Skeletal muscle satellite cell (primary cell): ENCODE measurements around the gene GPC3.
"Not testable (repeated sequence)": the region's sequence is repeated elsewhere in the genome, so short reads cannot be mapped to it uniquely, and the experiment has no call there.

Experiments used
- H3K27me3 ChIP-seq: 2 replicates; pipeline ENCODE4 v1.7.0; 2013; ENCODE audit warnings: low read length; ENCODE audit not compliant: control insufficient read depth, insufficient read depth
- H3K36me3 ChIP-seq: 2 replicates; pipeline ENCODE4 v1.7.0; 2013; ENCODE audit warnings: mild to moderate bottlenecking, control low read depth, low read length; ENCODE audit not compliant: insufficient read depth
- H3K4me1 ChIP-seq: 2 replicates; pipeline ENCODE4 v1.7.0; 2013; ENCODE audit warnings: low read length; ENCODE audit not compliant: control insufficient read depth, insufficient read depth
- H3K4me2 ChIP-seq: 2 replicates; pipeline ENCODE4 v1.7.0; 2013; ENCODE audit warnings: mild to moderate bottlenecking, low read length
- H3K4me3 ChIP-seq: 2 replicates; pipeline ENCODE4 v1.7.0; 2013; ENCODE audit warnings: low read length
- H3K9ac ChIP-seq: 2 replicates; pipeline ENCODE4 v1.7.0; 2013; ENCODE audit warnings: mild to moderate bottlenecking, low read depth, low read length, moderate library complexity
- H3K9me3 ChIP-seq: replicated peaks from 2 replicates; pipeline ENCODE4 v1.7.0; 2013; ENCODE audit warnings: mild to moderate bottlenecking, control low read depth, low read length

The GPC3 gene

GRCh38 chrX:133726642-133727041 is 258.8 kb downstream of the GPC3 start:
- peak overlapping the region; percentile 52 for H3K4me2 ChIP-seq
- no peaks in the 10 kb centered on the region for H3K9me3 ChIP-seq
- H3K4me1 ChIP-seq = peaks cover 14% of the 10 kb centered on the region
- peaks cover 1% of the 10 kb centered on the region for H3K27me3 ChIP-seq
- H3K36me3 ChIP-seq = no peaks in the 10 kb centered on the region
- H3K9ac ChIP-seq = no peak overlapping the region
- no peak overlapping the region for H3K4me3 ChIP-seq

- H3K36me3 ChIP-seq = no peaks in the 10 kb centered on the region
- H3K4me1 ChIP-seq = peaks cover 14% of the 10 kb centered on the region
- H3K4me3 ChIP-seq = no peak overlapping the region
- H3K9me3 ChIP-seq = no peaks in the 10 kb centered on the region
- H3K27me3 ChIP-seq = peaks cover 4% of the 10 kb centered on the region
- H3K9ac ChIP-seq = no peak overlapping the region
- peak overlapping the region; percentile 52 for H3K4me2 ChIP-seq
Observed at GRCh38 chrX:133726211-133726630, 259.2 kb downstream of the GPC3 start.

DNA sequence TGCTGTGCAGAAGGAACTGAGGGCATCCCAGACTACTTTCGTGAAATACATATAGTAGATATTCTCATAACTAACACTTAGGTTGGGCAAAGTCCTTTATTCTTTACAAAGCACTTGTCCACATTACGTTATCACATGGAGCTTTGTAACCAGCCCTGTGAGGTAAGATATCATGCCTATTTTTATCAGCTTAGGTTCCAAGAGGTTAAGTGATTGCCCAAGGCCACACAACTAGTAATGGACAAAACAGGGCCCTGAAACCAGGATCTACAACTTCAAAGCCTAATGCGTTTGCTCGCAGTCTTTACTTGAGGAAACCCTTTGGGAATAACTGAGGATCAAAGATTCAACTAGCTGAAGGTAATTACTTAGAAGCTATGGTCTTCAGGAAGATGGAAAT is 261.5 kb downstream of the GPC3 start:
- peaks cover 5% of the 10 kb centered on the region for H3K27me3 ChIP-seq
- no peak overlapping the region for H3K9ac ChIP-seq
- H3K4me3 ChIP-seq = no peak overlapping the region
- H3K36me3 ChIP-seq = no peaks in the 10 kb centered on the region
- H3K9me3 ChIP-seq = no peaks in the 10 kb centered on the region
- no peak overlapping the region for H3K4me2 ChIP-seq
- peaks cover 14% of the 10 kb centered on the region for H3K4me1 ChIP-seq

DNA sequence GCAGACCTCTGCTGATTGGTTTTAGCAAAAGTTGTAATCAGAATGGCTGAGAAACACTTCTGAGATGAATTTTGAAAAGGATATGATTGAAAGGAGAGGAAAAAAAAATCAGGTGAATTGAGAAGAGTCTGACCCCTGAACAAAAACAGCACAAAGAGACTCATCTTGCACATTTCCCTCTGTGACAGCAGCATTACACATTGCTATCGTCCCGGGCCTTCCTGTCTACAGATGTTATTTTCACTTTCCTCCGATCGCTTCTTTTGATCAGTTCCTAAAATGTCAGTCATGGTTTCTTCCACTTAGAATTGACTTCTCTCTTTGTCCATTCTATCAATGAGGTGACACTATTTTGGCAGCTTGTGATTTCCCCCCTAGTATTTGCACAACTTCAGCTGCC is 262.6 kb downstream of the GPC3 start:
- Histone ChIP-seq H3K9me3 (no peaks in the 10 kb centered on the region), H3K4me2 (no peak overlapping the region), H3K9ac (no peak overlapping the region), H3K4me1 (peaks cover 14% of the 10 kb centered on the region), H3K36me3 (no peaks in the 10 kb centered on the region), H3K27me3 (peaks cover 10% of the 10 kb centered on the region), H3K4me3 (no peak overlapping the region)

GRCh38 chrX:133720269-133720668 is 265.1 kb downstream of the GPC3 start:
- not testable (repeated sequence) for H3K4me3 ChIP-seq, H3K9ac ChIP-seq, H3K4me2 ChIP-seq, H3K9me3 ChIP-seq, H3K36me3 ChIP-seq, H3K27me3 ChIP-seq, H3K4me1 ChIP-seq

DNA sequence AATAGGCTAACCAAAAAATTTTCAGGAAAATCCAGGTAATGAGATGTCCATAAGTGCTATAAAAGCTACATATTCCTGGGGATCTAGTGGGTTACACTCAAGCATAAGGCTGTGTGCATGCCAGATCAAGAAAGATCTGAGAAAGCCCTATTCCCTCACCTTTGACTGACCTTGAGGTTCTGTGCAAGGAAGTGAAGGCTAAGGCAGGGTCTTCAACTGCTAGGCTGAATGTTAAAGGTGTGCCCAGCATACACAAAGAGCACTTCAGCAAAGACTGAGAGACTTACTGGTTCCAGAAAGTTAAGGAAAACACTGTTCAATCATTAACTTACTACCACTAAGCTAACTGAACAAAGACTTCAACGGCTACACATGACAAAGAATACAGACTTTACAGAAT is 269.7 kb downstream of the GPC3 start:
- no peak overlapping the region for H3K4me3 ChIP-seq
- no peak overlapping the region for H3K9ac ChIP-seq
- peaks cover 11% of the 10 kb centered on the region for H3K27me3 ChIP-seq
- no peaks in the 10 kb centered on the region for H3K4me1 ChIP-seq
- H3K4me2 ChIP-seq = no peak overlapping the region
- no peaks in the 10 kb centered on the region for H3K9me3 ChIP-seq
- no peaks in the 10 kb centered on the region for H3K36me3 ChIP-seq

DNA sequence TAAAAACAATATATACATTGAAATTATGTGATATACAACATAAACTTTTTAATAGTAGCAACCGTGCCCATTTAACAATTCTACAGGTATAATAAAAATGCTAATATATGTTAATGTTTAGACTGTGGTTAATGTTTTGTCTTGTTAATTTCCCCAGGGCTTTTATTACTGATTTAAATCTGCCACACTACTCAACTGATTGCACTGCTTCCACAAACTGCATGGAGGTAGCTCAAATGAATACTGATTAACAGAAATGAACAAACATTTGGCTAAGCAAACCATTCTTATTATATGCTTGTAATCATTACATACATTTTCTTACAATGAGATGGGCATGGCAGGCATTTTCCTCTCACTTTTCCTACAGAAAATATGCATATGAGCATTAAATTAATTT is 275.9 kb downstream of the GPC3 start:
- Histone ChIP-seq H3K36me3 (no peaks in the 10 kb centered on the region), H3K9ac (no peak overlapping the region), H3K27me3 (peaks cover 8% of the 10 kb centered on the region), H3K4me3 (no peak overlapping the region), H3K4me1 (no peaks in the 10 kb centered on the region), H3K9me3 (no peaks in the 10 kb centered on the region), H3K4me2 (no peak overlapping the region)

DNA sequence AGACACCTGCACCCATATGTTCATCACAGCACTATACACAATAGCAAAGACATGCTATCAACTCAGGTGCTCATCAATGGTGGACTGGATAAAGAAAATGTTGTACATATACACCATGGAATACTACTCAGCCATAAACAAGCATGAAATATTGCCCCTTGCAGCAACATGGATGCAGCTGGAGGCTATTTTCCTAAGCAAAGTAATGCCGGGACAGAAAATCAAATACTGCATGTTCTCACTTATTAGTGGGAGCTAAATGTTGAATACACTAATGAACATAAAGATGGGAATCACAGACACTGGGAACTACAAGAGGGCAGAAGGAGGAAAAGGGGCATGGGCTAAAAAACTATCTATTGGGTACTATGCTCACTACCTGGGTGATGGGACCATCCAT is 278.5 kb downstream of the GPC3 start:
- H3K4me3 ChIP-seq = no peak overlapping the region
- H3K36me3 ChIP-seq = no peaks in the 10 kb centered on the region
- no peak overlapping the region for H3K9ac ChIP-seq
- H3K9me3 ChIP-seq = no peaks in the 10 kb centered on the region
- H3K4me1 ChIP-seq = no peaks in the 10 kb centered on the region
- no peak overlapping the region for H3K4me2 ChIP-seq
- H3K27me3 ChIP-seq = peaks cover 13% of the 10 kb centered on the region

GRCh38 chrX:133702230-133702629 is 283.2 kb downstream of the GPC3 start:
- no peak overlapping the region for H3K4me2 ChIP-seq
- no peak overlapping the region for H3K9ac ChIP-seq
- no peaks in the 10 kb centered on the region for H3K9me3 ChIP-seq
- peaks cover 4% of the 10 kb centered on the region for H3K4me1 ChIP-seq
- no peaks in the 10 kb centered on the region for H3K36me3 ChIP-seq
- peaks cover 12% of the 10 kb centered on the region for H3K27me3 ChIP-seq
- H3K4me3 ChIP-seq = no peak overlapping the region

GRCh38 chrX:133699023-133699728 is 286.2 kb downstream of the GPC3 start:
- H3K4me2 ChIP-seq = no peak overlapping the region
- peaks cover 16% of the 10 kb centered on the region for H3K27me3 ChIP-seq
- no peaks in the 10 kb centered on the region for H3K36me3 ChIP-seq
- H3K9me3 ChIP-seq = no peaks in the 10 kb centered on the region
- peaks cover 4% of the 10 kb centered on the region for H3K4me1 ChIP-seq
- no peak overlapping the region for H3K9ac ChIP-seq
- no peak overlapping the region for H3K4me3 ChIP-seq

- Histone ChIP-seq H3K9ac (no peak overlapping the region), H3K4me2 (no peak overlapping the region), H3K4me1 (peaks cover 4% of the 10 kb centered on the region), H3K9me3 (no peaks in the 10 kb centered on the region), H3K27me3 (peaks cover 16% of the 10 kb centered on the region), H3K4me3 (no peak overlapping the region), H3K36me3 (no peaks in the 10 kb centered on the region)
Observed at GRCh38 chrX:133698298-133698697, 287.1 kb downstream of the GPC3 start.

DNA sequence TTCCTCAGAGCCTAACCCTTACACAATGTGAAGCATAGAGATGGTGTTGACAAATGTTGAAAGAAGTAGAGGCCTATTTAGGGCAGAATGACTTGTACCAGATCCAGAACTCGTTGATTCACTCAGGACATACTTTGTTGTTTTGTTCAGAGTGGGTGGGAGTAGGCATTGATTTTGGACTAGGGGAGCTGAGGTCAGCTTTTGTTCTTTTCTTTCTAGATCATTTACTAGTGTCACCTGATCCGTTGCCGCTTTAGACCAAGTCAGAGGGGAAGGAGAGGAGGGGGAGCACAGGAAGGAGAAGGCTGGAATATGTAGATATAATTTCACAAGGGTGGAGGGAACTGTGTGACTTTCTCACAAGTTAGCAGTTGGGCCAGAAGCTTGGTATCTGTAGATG is 287.7 kb downstream of the GPC3 start:
- no peak overlapping the region for H3K9ac ChIP-seq
- peaks cover 15% of the 10 kb centered on the region for H3K27me3 ChIP-seq
- H3K36me3 ChIP-seq = no peaks in the 10 kb centered on the region
- no peaks in the 10 kb centered on the region for H3K9me3 ChIP-seq
- no peak overlapping the region for H3K4me3 ChIP-seq
- peaks cover 4% of the 10 kb centered on the region for H3K4me1 ChIP-seq
- no peak overlapping the region for H3K4me2 ChIP-seq
